GM23338 (cell line): ENCODE results near the gene ARHGAP12.

Experiments used
- EZH2 ChIP-seq: fragments of 200-600 bp; sonication (generic); IDR thresholded peaks from one replicate; pipeline ENCODE4 v1.8.0; 2017; ENCODE audit warnings: antibody characterized with exemption, mild to moderate bottlenecking, low read depth; ENCODE audit not compliant: unreplicated experiment
- POLR2AphosphoS5 ChIP-seq: IDR thresholded peaks from 2 replicates; pipeline ENCODE4 v1.6.1; 2016; ENCODE audit warnings: antibody characterized with exemption, low read depth
- TF ChIP-seq, protein P1 (sequence below), 2 experiments: fragments of 200-600 bp in 1 of 2; sonication (generic) in 1 of 2; conservative IDR thresholded peaks; 2 replicates each; pipeline versions ENCODE4 v1.5.1 to v1.6.1; 2016 to 2017; ENCODE audit warnings: antibody characterized with exemption in 2 of 2, low read depth in 2 of 2, mild to moderate bottlenecking in 2 of 2, moderate library complexity in 1 of 2

DNA sequence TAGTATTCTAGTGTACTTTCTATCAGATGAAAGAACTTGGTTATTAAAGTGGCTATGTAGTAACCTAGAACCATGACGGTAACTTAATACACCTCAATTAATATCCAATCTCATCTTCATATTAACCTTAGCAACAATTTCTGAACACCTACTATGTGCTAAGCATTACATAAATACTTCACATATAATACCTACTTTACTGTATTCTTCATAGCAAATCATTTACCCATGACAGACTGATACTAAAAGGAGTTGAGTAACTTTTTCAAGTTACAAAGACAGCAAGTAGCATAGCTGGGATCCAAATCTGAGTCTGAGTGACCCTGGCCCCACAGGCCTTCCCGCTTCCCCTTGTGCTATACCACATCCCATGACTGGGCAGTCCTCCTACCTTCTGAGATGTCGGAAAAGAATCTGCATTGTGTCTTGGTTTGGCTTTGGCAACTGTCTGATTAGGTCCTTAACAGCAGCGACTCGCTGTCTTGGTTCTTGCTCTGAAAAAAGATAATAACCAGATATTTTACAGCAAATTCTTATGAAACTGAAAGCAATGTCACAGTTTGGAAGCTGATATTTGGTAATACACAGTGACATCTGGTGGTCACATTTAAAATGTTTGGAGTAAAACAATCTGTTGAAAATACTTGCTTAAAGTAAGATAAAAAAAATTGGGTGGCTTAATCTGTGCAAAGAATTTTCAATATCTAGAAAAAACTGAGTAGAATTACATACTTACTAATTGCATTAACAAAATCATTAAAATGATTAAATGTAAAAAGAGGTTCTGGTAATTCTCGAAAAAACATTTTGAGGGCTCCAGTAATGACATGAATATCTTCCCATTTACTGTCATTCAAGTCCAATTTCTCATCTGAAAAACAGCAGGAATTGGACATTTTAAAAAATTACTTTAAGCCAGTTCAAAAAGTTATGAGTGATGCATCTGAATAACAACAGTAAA, 120.1 kb downstream of the ARHGAP12 start:
- TF ChIP-seq, protein P1, sequence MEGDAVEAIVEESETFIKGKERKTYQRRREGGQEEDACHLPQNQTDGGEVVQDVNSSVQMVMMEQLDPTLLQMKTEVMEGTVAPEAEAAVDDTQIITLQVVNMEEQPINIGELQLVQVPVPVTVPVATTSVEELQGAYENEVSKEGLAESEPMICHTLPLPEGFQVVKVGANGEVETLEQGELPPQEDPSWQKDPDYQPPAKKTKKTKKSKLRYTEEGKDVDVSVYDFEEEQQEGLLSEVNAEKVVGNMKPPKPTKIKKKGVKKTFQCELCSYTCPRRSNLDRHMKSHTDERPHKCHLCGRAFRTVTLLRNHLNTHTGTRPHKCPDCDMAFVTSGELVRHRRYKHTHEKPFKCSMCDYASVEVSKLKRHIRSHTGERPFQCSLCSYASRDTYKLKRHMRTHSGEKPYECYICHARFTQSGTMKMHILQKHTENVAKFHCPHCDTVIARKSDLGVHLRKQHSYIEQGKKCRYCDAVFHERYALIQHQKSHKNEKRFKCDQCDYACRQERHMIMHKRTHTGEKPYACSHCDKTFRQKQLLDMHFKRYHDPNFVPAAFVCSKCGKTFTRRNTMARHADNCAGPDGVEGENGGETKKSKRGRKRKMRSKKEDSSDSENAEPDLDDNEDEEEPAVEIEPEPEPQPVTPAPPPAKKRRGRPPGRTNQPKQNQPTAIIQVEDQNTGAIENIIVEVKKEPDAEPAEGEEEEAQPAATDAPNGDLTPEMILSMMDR (conservative IDR thresholded peaks at IDR 0.05; ENCODE audit: low read depth in 2 of 2) = peak; percentile 47 to 78; a peak in 3 of 4 replicates
- TF ChIP-seq POLR2AphosphoS5 (no peak), EZH2 (no peak)
